Endothelial cell of umbilical vein (primary cell): ENCODE data around the gene CSMD2. TPM values are rescaled to one million over a fixed set of nuclear protein-coding genes. Genes with fewer than 3 reads are reported as not detected.

Experiments used
- BruUV-seq: library from RNA; stranded (reverse); fragments of 400-500 nt; replicated peaks from 2 replicates; lab custom pipeline; 2021; lab: Mats Ljungman, UMichigan
- CTCF ChIA-PET: fragments of 300-600, 350-600 bp; sonication (Branson Sonifier 250); formaldehyde crosslinking; loops from one replicate; lab custom pipeline; 2021; ENCODE audit warnings: antibody characterized with exemption, inconsistent platforms; lab: Charles Lee
- POLR2A ChIA-PET: fragments of 300-600, 350-600 bp; sonication (Branson Sonifier 250); formaldehyde crosslinking; loops from one replicate; lab custom pipeline; 2021; ENCODE audit warnings: antibody characterized with exemption, inconsistent platforms; lab: Charles Lee
- DNase-seq: peaks from one replicate; pipeline ENCODE4 v3.0.0-alpha.2; 2011; ENCODE audit warnings: low read depth, low spot score
- FAIRE-seq: peaks from 2 replicates; lab custom pipeline; 2011; peaks lifted over from hg19 to GRCh38; lab: Jason Lieb, UNC
- H2AFZ ChIP-seq: 2 replicates; pipeline ENCODE4 v1.6.0; 2012; ENCODE audit warnings: low read depth, low read length, control low read depth, inconsistent platforms
- H3K27ac ChIP-seq: 2 replicates; pipeline ENCODE4 v1.5.1; 2011; ENCODE audit warnings: low read depth, mild to moderate bottlenecking, control low read depth, low read length, moderate library complexity; ENCODE audit not compliant: insufficient read depth
- H3K27me3 ChIP-seq, 2 experiments: 2 replicates each; pipeline versions ENCODE4 v1.6.0 to v1.6.1; 2011; ENCODE audit warnings: low read length in 2 of 2, mixed read lengths in 1 of 2; ENCODE audit not compliant: control insufficient read depth in 2 of 2, insufficient read depth in 2 of 2
- H3K36me3 ChIP-seq, 2 experiments: 2 replicates in 1 of 2; 3 replicates in 1 of 2; pipeline ENCODE4 v1.5.1; 2011; ENCODE audit warnings: low read length in 2 of 2, mild to moderate bottlenecking in 1 of 2, moderate library complexity in 1 of 2; ENCODE audit not compliant: control insufficient read depth in 2 of 2, insufficient read depth in 2 of 2; ENCODE audit errors: extremely low read depth in 1 of 2
- H3K4me1 ChIP-seq: 3 replicates; pipeline ENCODE4 v1.5.1; 2011; ENCODE audit warnings: mild to moderate bottlenecking, low read length; ENCODE audit not compliant: control insufficient read depth, insufficient read depth; ENCODE audit errors: extremely low read depth
- H3K4me2 ChIP-seq: 2 replicates; pipeline ENCODE4 v1.6.1; 2011; ENCODE audit warnings: low read length, control low read depth, mixed read lengths; ENCODE audit not compliant: insufficient read depth
- H3K4me3 ChIP-seq, 3 experiments: fragments of 200-600 bp in 1 of 3; sonication (generic), shearing (Covaris generic) in 1 of 3; replicated peaks in 1 of 3; 2 replicates each; pipeline ENCODE4 v1.5.1; 2011 to 2016; ENCODE audit warnings: control low read depth in 3 of 3, low read length in 3 of 3, mild to moderate bottlenecking in 2 of 3, inconsistent platforms in 1 of 3, low read depth in 1 of 3, moderate library complexity in 1 of 3; ENCODE audit not compliant: insufficient read depth in 1 of 3
- H3K79me2 ChIP-seq: 2 replicates; pipeline ENCODE4 v1.6.0; 2012; ENCODE audit warnings: low read length, inconsistent platforms; ENCODE audit not compliant: control insufficient read depth, insufficient read depth
- H3K9ac ChIP-seq: replicated peaks from 2 replicates; pipeline ENCODE3; 2011; ENCODE audit warnings: low read length, control low read depth; ENCODE audit not compliant: insufficient read depth; ENCODE audit errors: extremely low read depth
- H3K9me1 ChIP-seq: replicated peaks from 3 replicates; pipeline ENCODE4 v1.6.0; 2011; ENCODE audit warnings: mild to moderate bottlenecking, low read length; ENCODE audit not compliant: control insufficient read depth, insufficient read depth; ENCODE audit errors: extremely low read depth
- H3K9me3 ChIP-seq: replicated peaks from 2 replicates; pipeline ENCODE4 v1.5.1; 2012; ENCODE audit warnings: low read length, inconsistent platforms; ENCODE audit not compliant: control insufficient read depth, insufficient read depth
- H4K20me1 ChIP-seq: replicated peaks from 2 replicates; pipeline ENCODE3; 2011; ENCODE audit warnings: mild to moderate bottlenecking, low read length; ENCODE audit not compliant: control insufficient read depth, insufficient read depth; ENCODE audit errors: extremely low read depth
- CTCF ChIP-seq, 2 donors: IDR thresholded peaks; 1 replicate in 1 of 2; 2 replicates in 1 of 2; pipeline ENCODE4 v1.5.1; 2011; ENCODE audit warnings: low read length in 2 of 2, mild to moderate bottlenecking in 2 of 2, moderate library complexity in 2 of 2, control low read depth in 1 of 2, inconsistent platforms in 1 of 2, low read depth in 1 of 2; ENCODE audit not compliant: insufficient read depth in 1 of 2; ENCODE audit errors: extremely low read depth in 1 of 2
- FOS ChIP-seq: IDR thresholded peaks from 2 replicates; pipeline ENCODE4 v1.6.1; 2011; ENCODE audit warnings: mild to moderate bottlenecking, low read length, moderate library complexity, borderline replicate concordance; ENCODE audit not compliant: insufficient read depth
- GATA2 ChIP-seq: IDR thresholded peaks from 2 replicates; pipeline ENCODE4 v1.7.0; 2011; ENCODE audit warnings: low read depth, mild to moderate bottlenecking, moderate library complexity, mixed read lengths, low read length; ENCODE audit not compliant: insufficient read length, insufficient read depth
- JUN ChIP-seq: IDR thresholded peaks from 2 replicates; pipeline ENCODE4 v1.6.1; 2011; ENCODE audit warnings: borderline replicate concordance, low read depth; ENCODE audit not compliant: insufficient read length, insufficient read depth
- MYC ChIP-seq: IDR thresholded peaks from one replicate; pipeline ENCODE4 v1.6.1; 2011; ENCODE audit warnings: mild to moderate bottlenecking, low read depth, low read length
- POLR2A ChIP-seq: IDR thresholded peaks from 2 replicates; pipeline ENCODE4 v1.6.1; 2012; ENCODE audit warnings: low read depth, mild to moderate bottlenecking, control low read depth, low read length
- POLR2AphosphoS5 ChIP-seq: IDR thresholded peaks from 2 replicates; pipeline ENCODE4 v1.6.1; 2012; ENCODE audit warnings: low read depth, mild to moderate bottlenecking, control low read depth, low read length, moderate library complexity; ENCODE audit not compliant: insufficient read depth
- dilution Hi-C: fragments of 300-500 bp; cut with MboI; formaldehyde crosslinking; loops from one replicate; pipeline ENCODE4 v1.15.0; 2019; ENCODE audit warnings: low sequenced_read_pairs; ENCODE audit not compliant: extremely low pct_ligation_motif_present
- intact Hi-C: fragments of 100-400 bp; cut with micrococcal nuclease; formaldehyde crosslinking; loops from one replicate; pipeline ENCODE4 v1.10.0; 2022
- polyA plus RNA-seq, 4 experiments: library from polyadenylated mRNA; depleted of rRNA in 3 of 4; stranded (reverse) in 3 of 4; unstranded in 1 of 4; fragments of >200 nt; gene quantifications; 2 replicates each; pipeline versions ENCODE4 v1.2.1 to v1.2.3, GENCODE V29; 2011 to 2012; ENCODE audit warnings: missing spikeins in 1 of 4
- total RNA-seq: library from RNA; stranded (reverse); gene quantifications from 2 replicates; pipeline ENCODE4 v1.2.3, GENCODE V29; 2021

CSMD2 gene
- total and polyA plus RNA-seq, 2 donors (not counting 3 experiments of a cell fraction or from before 2014, with no cell fraction given) = under 0.01 TPM; not detected in 1

DNA sequence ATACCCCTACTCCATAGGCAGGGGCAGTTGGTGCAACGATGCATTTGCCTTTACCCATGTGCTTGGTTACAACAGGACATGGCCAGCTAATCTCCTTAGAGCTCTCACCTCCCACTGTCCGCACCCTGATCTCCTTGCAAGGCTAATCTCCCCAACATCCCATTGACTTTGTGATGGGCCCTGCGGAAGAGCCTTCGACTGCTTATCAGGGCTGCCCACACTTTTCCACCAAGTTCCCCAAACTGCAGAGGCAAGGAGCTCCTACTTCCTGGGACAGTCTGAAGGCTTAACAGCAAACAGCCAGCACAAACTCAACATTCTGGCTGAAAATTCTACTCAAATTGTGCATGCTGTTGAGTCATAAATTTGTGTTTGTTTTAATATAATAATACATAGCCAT, 47.6 kb upstream of the CSMD2 start:
- no peaks in the 10 kb centered on the region for H3K4me1 ChIP-seq
- no peak overlapping the region for H3K27ac ChIP-seq
- H3K9ac ChIP-seq = no peak overlapping the region
- TF ChIP-seq CTCF (IDR thresholded peaks at IDR 0.05; ENCODE audit: extremely low read depth in 1 of 2, insufficient read depth in 1 of 2, low read depth in 1 of 2, low read length in 2 of 2) (no peak), JUN (no peak), MYC (no peak), GATA2 (no peak), FOS (no peak), POLR2A (no peak)
- H3K4me2 ChIP-seq = no peak overlapping the region
- H3K79me2 ChIP-seq = no peaks in the 10 kb centered on the region
- H3K36me3 ChIP-seq = no peaks in the 10 kb centered on the region
- ChIA-PET POLR2A (no interaction called here), CTCF (no interaction called here)
- no peaks in the 10 kb centered on the region for H3K9me1 ChIP-seq
- dilution Hi-C loops (no loop called here), intact Hi-C loops (no loop called here)
- BruUV-seq = no TSS peak
- no peak overlapping the region for H2AFZ ChIP-seq
- no peak for FAIRE-seq
- no peak overlapping the region for H3K4me3 ChIP-seq
- H4K20me1 ChIP-seq = no peaks in the 10 kb centered on the region
- H3K9me3 ChIP-seq = peaks cover 5% of the 10 kb centered on the region
- H3K27me3 ChIP-seq = no peaks in the 10 kb centered on the region
- no peak for DNase-seq

GRCh38 chr1:34199927-34200326, 34.9 kb upstream of the CSMD2 start:
- Histone ChIP-seq H3K9ac (no peak overlapping the region), H3K27ac (no peak overlapping the region), H3K4me3 (no peak overlapping the region), H3K9me3 (no peaks in the 10 kb centered on the region), H2AFZ (no peak overlapping the region), H4K20me1 (no peaks in the 10 kb centered on the region), H3K4me1 (no peaks in the 10 kb centered on the region), H3K9me1 (no peaks in the 10 kb centered on the region), H3K79me2 (no peaks in the 10 kb centered on the region), H3K27me3 (no peaks in the 10 kb centered on the region), H3K36me3 (no peaks in the 10 kb centered on the region), H3K4me2 (no peak overlapping the region)
- dilution Hi-C loops (no loop called here), intact Hi-C loops (no loop called here)
- TF ChIP-seq POLR2AphosphoS5 = no peak
- ChIA-PET POLR2A (no interaction called here), CTCF (no interaction called here)
- DNase-seq (no peak), FAIRE-seq (no peak)
- BruUV-seq = no TSS peak
